ENCODE results near the gene SIVA1.

SIVA1 gene

GRCh38 chr14:104718871-104719270 lies 34.1 kb upstream of the SIVA1 start:
- DNase-seq: no peak
- Histone ChIP-seq H3K4me1 (ENCODE audit: control extremely low read depth in 1 of 4, control insufficient read depth in 4 of 4, insufficient read depth in 4 of 4, low read length in 3 of 4) (peaks cover 0 to 6% (median 4%) of the 10 kb centered on the region in 4 experiments), H3K36me3 (ENCODE audit: control insufficient read depth in 4 of 4, insufficient read depth in 4 of 4, low read length in 3 of 4) (peaks cover 0 to 39% (median 26%) of the 10 kb centered on the region in 4 experiments), H3K4me3 (ENCODE audit: control insufficient read depth in 1 of 7, extremely low read depth in 1 of 7, insufficient read depth in 4 of 7, low read depth in 2 of 7, low read length in 6 of 7) (no peak overlapping the region), H3K27me3 (replicated peaks in 2 of 5; ENCODE audit: control insufficient read depth in 4 of 5, insufficient read depth in 5 of 5, low read length in 4 of 5) (no peaks in the 10 kb centered on the region), H3K9me3 (ENCODE audit: control extremely low read depth in 1 of 5, control insufficient read depth in 4 of 5, insufficient read depth in 2 of 5, low read depth in 1 of 5, low read length in 4 of 5) (no peaks in the 10 kb centered on the region), H3K27ac (ENCODE audit: insufficient read depth in 1 of 2, low read depth in 1 of 2, low read length in 2 of 2, poor library complexity in 1 of 2, severe bottlenecking in 2 of 2) (no peak overlapping the region)
- CTCF ChIA-PET: no interaction called here
- POLR2A ChIA-PET: no interaction called here
- 95% methylated on average over 9 of the region's 11 CpGs for WGBS (ENCODE audit: insufficient coverage)

GRCh38 chr14:104719343-104719742 lies 33.6 kb upstream of the SIVA1 start:
- WGBS (ENCODE audit: insufficient coverage): 95% methylated on average over 15 of the region's 15 CpGs
- H3K36me3 ChIP-seq (ENCODE audit: control insufficient read depth in 4 of 4, insufficient read depth in 4 of 4, low read length in 3 of 4): peaks cover 0 to 35% (median 23%) of the 10 kb centered on the region in 4 experiments
- no peak overlapping the region for H3K27ac ChIP-seq (ENCODE audit: insufficient read depth in 1 of 2, low read depth in 1 of 2, low read length in 2 of 2, poor library complexity in 1 of 2, severe bottlenecking in 2 of 2)
- ChIA-PET CTCF (no interaction called here), POLR2A (no interaction called here)
- no peaks in the 10 kb centered on the region for H3K27me3 ChIP-seq (replicated peaks in 2 of 5; ENCODE audit: control insufficient read depth in 4 of 5, insufficient read depth in 5 of 5, low read length in 4 of 5)
- no peaks in the 10 kb centered on the region for H3K9me3 ChIP-seq (ENCODE audit: control extremely low read depth in 1 of 5, control insufficient read depth in 4 of 5, insufficient read depth in 2 of 5, low read depth in 1 of 5, low read length in 4 of 5)
- no peak for DNase-seq
- no peak overlapping the region for H3K4me3 ChIP-seq (ENCODE audit: control insufficient read depth in 1 of 7, extremely low read depth in 1 of 7, insufficient read depth in 4 of 7, low read depth in 2 of 7, low read length in 6 of 7)
- H3K4me1 ChIP-seq (ENCODE audit: control extremely low read depth in 1 of 4, control insufficient read depth in 4 of 4, insufficient read depth in 4 of 4, low read length in 3 of 4): peaks cover 0 to 6% (median 4%) of the 10 kb centered on the region in 4 experiments

- Histone ChIP-seq H3K9me3 (ENCODE audit: control extremely low read depth in 1 of 5, control insufficient read depth in 4 of 5, insufficient read depth in 2 of 5, low read depth in 1 of 5, low read length in 4 of 5) (no peaks in the 10 kb centered on the region), H3K4me3 (ENCODE audit: control insufficient read depth in 1 of 7, extremely low read depth in 1 of 7, insufficient read depth in 4 of 7, low read depth in 2 of 7, low read length in 6 of 7) (no peak overlapping the region), H3K27ac (ENCODE audit: insufficient read depth in 1 of 2, low read depth in 1 of 2, low read length in 2 of 2, poor library complexity in 1 of 2, severe bottlenecking in 2 of 2) (no peak overlapping the region), H3K27me3 (replicated peaks in 2 of 5; ENCODE audit: control insufficient read depth in 4 of 5, insufficient read depth in 5 of 5, low read length in 4 of 5) (peaks cover 0 to 3% (median 0%) of the 10 kb centered on the region in 5 experiments), H3K36me3 (ENCODE audit: control insufficient read depth in 4 of 4, insufficient read depth in 4 of 4, low read length in 3 of 4) (peaks cover 0 to 13% (median 8%) of the 10 kb centered on the region in 4 experiments), H3K4me1 (ENCODE audit: control extremely low read depth in 1 of 4, control insufficient read depth in 4 of 4, insufficient read depth in 4 of 4, low read length in 3 of 4) (peaks cover 0 to 17% (median 12%) of the 10 kb centered on the region in 4 experiments)
- POLR2A ChIA-PET: no interaction called here
- CTCF ChIA-PET: interaction anchor here (0.8 to 5.4 kb wide), 11 partner anchors 9 to 322 kb away, joined by 3 to 31 read pairs (median 4); no protein-coding TSS in a partner anchor
- 97% methylated on average over 18 of the region's 18 CpGs for WGBS (ENCODE audit: insufficient coverage)
- no peak for DNase-seq
These were observed 31.2 kb upstream of the SIVA1 start for GRCh38 chr14:104721505-104722431.

- no peak for DNase-seq
- Histone ChIP-seq H3K4me1 (ENCODE audit: control extremely low read depth in 1 of 4, control insufficient read depth in 4 of 4, insufficient read depth in 4 of 4, low read length in 3 of 4) (peaks cover 0 to 17% (median 12%) of the 10 kb centered on the region in 4 experiments), H3K9me3 (ENCODE audit: control extremely low read depth in 1 of 5, control insufficient read depth in 4 of 5, insufficient read depth in 2 of 5, low read depth in 1 of 5, low read length in 4 of 5) (no peaks in the 10 kb centered on the region), H3K27me3 (replicated peaks in 2 of 5; ENCODE audit: control insufficient read depth in 4 of 5, insufficient read depth in 5 of 5, low read length in 4 of 5) (peaks cover 0 to 3% (median 0%) of the 10 kb centered on the region in 5 experiments), H3K36me3 (ENCODE audit: control insufficient read depth in 4 of 4, insufficient read depth in 4 of 4, low read length in 3 of 4) (peaks cover 0 to 13% (median 8%) of the 10 kb centered on the region in 4 experiments), H3K4me3 (ENCODE audit: control insufficient read depth in 1 of 7, extremely low read depth in 1 of 7, insufficient read depth in 4 of 7, low read depth in 2 of 7, low read length in 6 of 7) (peak overlapping the region in 4 of 7 experiments; percentile 69 to 83 (median 75)), H3K27ac (ENCODE audit: insufficient read depth in 1 of 2, low read depth in 1 of 2, low read length in 2 of 2, poor library complexity in 1 of 2, severe bottlenecking in 2 of 2) (no peak overlapping the region)
- POLR2A ChIA-PET: interaction anchor here (0.5 kb wide), 1 partner anchor 30 kb away, joined by 3 read pairs; no protein-coding TSS in a partner anchor
- WGBS (ENCODE audit: insufficient coverage): 57% methylated on average over 22 of the region's 26 CpGs
- CTCF ChIA-PET: interaction anchor here (0.7 to 5.4 kb wide), 12 partner anchors 10 to 321 kb away, joined by 3 to 31 read pairs (median 4); no protein-coding TSS in a partner anchor
These were observed 29.9 kb upstream of the SIVA1 start for GRCh38 chr14:104722938-104723650.

DNA sequence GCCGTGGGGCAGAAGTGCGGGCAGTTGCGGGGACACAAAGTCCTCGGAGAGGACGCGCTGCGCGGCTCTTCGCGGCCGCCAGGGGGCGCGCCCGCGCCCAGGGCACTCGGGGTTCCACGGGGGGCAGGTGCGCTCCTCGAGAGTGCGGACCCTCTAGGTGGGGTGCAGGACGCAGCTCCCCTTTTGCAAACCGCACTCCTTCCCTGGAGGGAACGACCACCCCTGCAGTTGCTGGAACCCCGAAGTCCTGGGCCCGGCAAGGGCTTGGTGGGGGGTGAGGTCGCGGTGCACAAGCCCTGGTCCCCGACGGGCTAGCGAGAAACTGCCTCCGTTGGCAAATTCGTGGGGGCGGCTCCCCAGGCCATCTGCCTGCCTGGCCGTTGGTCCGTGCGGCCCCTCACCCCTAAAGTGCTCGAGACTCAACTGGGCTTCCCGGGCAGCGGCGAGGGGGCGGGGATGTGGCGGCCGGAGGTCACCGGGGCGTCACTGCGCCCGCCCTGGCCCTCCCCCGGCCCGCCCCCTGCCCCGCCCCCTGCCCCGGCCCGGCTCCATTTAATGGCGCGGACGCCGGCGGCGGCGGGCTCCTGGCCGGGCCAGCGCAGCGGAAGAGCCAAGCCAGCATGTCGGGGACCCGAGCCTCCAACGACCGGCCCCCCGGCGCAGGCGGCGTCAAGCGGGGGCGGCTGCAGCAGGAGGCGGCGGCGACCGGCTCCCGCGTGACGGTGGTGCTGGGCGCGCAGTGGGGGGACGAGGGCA lies 29.1 kb upstream of the SIVA1 start, which contains the start of gene ADSS1:
Gene ADSS1, plus strand, starts transcription at position 579 of the 756 bp plus-strand sequence. Its CDS starts 42 bp downstream, at position 621.
- ChIA-PET POLR2A (interaction anchor here (0.5 kb wide), 1 partner anchor 31 kb away, joined by 3 read pairs; no protein-coding TSS in a partner anchor), CTCF (interaction anchor here (0.7 to 5.4 kb wide), 8 partner anchors 11 to 76 kb away, joined by 3 to 31 read pairs (median 4); no protein-coding TSS in a partner anchor)
- peaks cover 0 to 3% (median 0%) of the 10 kb centered on the region in 5 experiments for H3K27me3 ChIP-seq (replicated peaks in 2 of 5; ENCODE audit: control insufficient read depth in 4 of 5, insufficient read depth in 5 of 5, low read length in 4 of 5)
- peak within 1 kb of the TSS; percentile 34 to 83 (median 69) for H3K4me3 ChIP-seq (ENCODE audit: control insufficient read depth in 1 of 7, extremely low read depth in 1 of 7, insufficient read depth in 4 of 7, low read depth in 2 of 7, low read length in 6 of 7)
- no peaks in the 10 kb centered on the region for H3K9me3 ChIP-seq (ENCODE audit: control extremely low read depth in 1 of 5, control insufficient read depth in 4 of 5, insufficient read depth in 2 of 5, low read depth in 1 of 5, low read length in 4 of 5)
- H3K36me3 ChIP-seq (ENCODE audit: control insufficient read depth in 4 of 4, insufficient read depth in 4 of 4, low read length in 3 of 4): peaks cover 0 to 11% (median 7%) of the 10 kb centered on the region in 4 experiments
- no peak within 1 kb of the TSS for H3K27ac ChIP-seq (ENCODE audit: insufficient read depth in 1 of 2, low read depth in 1 of 2, low read length in 2 of 2, poor library complexity in 1 of 2, severe bottlenecking in 2 of 2)
- peak; percentile 36 to 69 (median 66) for DNase-seq
- peaks cover 0 to 17% (median 12%) of the 10 kb centered on the region in 4 experiments for H3K4me1 ChIP-seq (ENCODE audit: control extremely low read depth in 1 of 4, control insufficient read depth in 4 of 4, insufficient read depth in 4 of 4, low read length in 3 of 4)
- 0% methylated on average over 48 of the region's 82 CpGs for whole genome bisulfite sequencing (ENCODE audit: insufficient coverage)

DNA sequence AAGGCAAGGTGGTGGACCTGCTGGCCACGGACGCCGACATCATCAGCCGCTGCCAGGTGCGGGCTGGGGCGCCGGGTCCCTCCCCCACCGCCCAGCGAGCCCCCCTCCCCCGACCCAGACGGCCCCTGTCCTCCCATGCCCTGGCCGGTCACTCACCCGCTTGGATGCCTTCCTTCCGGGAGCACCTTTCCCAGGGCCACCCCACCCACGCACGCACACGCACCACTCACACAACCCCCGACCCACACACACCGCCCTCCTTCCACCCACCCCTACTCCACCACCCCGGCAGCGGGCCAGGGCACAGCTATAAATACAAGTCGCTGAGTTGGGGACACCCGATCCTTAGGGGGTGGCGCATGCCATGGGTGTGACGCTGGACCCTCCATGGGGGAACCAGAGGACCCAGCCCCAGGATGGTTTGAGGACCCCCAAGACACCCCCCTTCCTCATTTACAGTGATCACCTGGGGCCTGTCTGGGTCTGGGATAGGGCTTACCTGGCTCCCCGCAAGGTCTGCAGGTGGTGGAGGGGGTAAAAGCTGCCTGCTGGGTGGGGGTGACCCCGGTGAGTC lies 28.5 kb upstream of the SIVA1 start:
- H3K4me3 ChIP-seq (ENCODE audit: control insufficient read depth in 1 of 7, extremely low read depth in 1 of 7, insufficient read depth in 4 of 7, low read depth in 2 of 7, low read length in 6 of 7): peak overlapping the region; percentile 34 to 83 (median 69)
- 10% methylated on average over 16 of the region's 27 CpGs for WGBS (ENCODE audit: insufficient coverage)
- peaks cover 0 to 5% (median 4%) of the 10 kb centered on the region in 4 experiments for H3K36me3 ChIP-seq (ENCODE audit: control insufficient read depth in 4 of 4, insufficient read depth in 4 of 4, low read length in 3 of 4)
- DNase-seq: peak in 1 of 3 donors; percentile 30
- no peaks in the 10 kb centered on the region for H3K9me3 ChIP-seq (ENCODE audit: control extremely low read depth in 1 of 5, control insufficient read depth in 4 of 5, insufficient read depth in 2 of 5, low read depth in 1 of 5, low read length in 4 of 5)
- H3K27me3 ChIP-seq (replicated peaks in 2 of 5; ENCODE audit: control insufficient read depth in 4 of 5, insufficient read depth in 5 of 5, low read length in 4 of 5): peaks cover 0 to 3% (median 0%) of the 10 kb centered on the region in 5 experiments
- CTCF ChIA-PET: interaction anchor here (0.7 to 5.4 kb wide), 6 partner anchors 22 to 59 kb away, joined by 3 to 31 read pairs (median 6); partner anchors contain the start of gene SIVA1
- POLR2A ChIA-PET: no interaction called here
- no peak overlapping the region for H3K27ac ChIP-seq (ENCODE audit: insufficient read depth in 1 of 2, low read depth in 1 of 2, low read length in 2 of 2, poor library complexity in 1 of 2, severe bottlenecking in 2 of 2)
- peaks cover 0 to 17% (median 12%) of the 10 kb centered on the region in 4 experiments for H3K4me1 ChIP-seq (ENCODE audit: control extremely low read depth in 1 of 4, control insufficient read depth in 4 of 4, insufficient read depth in 4 of 4, low read length in 3 of 4)

Measured in common myeloid progenitor, CD34-positive (primary cell).